NCI-H446 (cell line): ENCODE data around the gene TBRG4.

ENCODE experiments used
- DNase-seq, 2 experiments: peaks; one replicate each; lab custom pipeline; 2025; lab: John Stamatoyannopoulos, UW

The TBRG4 gene

GRCh38 chr7:45055016-45055415, 56.5 kb downstream of the TBRG4 start:
- DNase-seq: no peak

- DNase-seq: no peak
Measured at GRCh38 chr7:45054442-45054841, 57.1 kb downstream of the TBRG4 start.

GRCh38 chr7:45053941-45054340, 57.6 kb downstream of the TBRG4 start:
- DNase-seq: no peak

- no peak for DNase-seq
Measured at GRCh38 chr7:45053401-45053800, 58.1 kb downstream of the TBRG4 start.

GRCh38 chr7:45052011-45052410, 59.5 kb downstream of the TBRG4 start:
- DNase-seq: no peak

- DNase-seq: no peak
Measured at GRCh38 chr7:45050198-45050597, 61.3 kb downstream of the TBRG4 start.
